IPS DF 4.7 (cell line): ENCODE results near the gene IGSF23.

ENCODE experiments used
- DNase-seq: peaks from one replicate; pipeline ENCODE4 v3.0.0-alpha.2; 2013; ENCODE audit warnings: low spot score; ENCODE audit errors: extremely low read depth

IGSF23 gene

GRCh38 chr19:44640518-44640917 lies 27.2 kb downstream of the IGSF23 start:
- DNase-seq: no peak

- DNase-seq: no peak
Measured at GRCh38 chr19:44641501-44642265, 28.3 kb downstream of the IGSF23 start.

GRCh38 chr19:44642377-44642776 lies 29.0 kb downstream of the IGSF23 start:
- DNase-seq: no peak

- DNase-seq: no peak
Measured at GRCh38 chr19:44643605-44644401, 30.4 kb downstream of the IGSF23 start, which contains the start of gene PVR. Gene PVR, plus strand, starts transcription at chr19:44643910. Its CDS starts 187 bp downstream, at chr19:44644097.

- DNase-seq: no peak
Measured at GRCh38 chr19:44644402-44645016, 31.1 kb downstream of the IGSF23 start.

- DNase-seq: no peak
Measured at GRCh38 chr19:44645407-44646048, 32.2 kb downstream of the IGSF23 start.

- no peak for DNase-seq
Measured at GRCh38 chr19:44646049-44646416, 32.7 kb downstream of the IGSF23 start.

GRCh38 chr19:44647144-44647543 lies 33.8 kb downstream of the IGSF23 start:
- no peak for DNase-seq

GRCh38 chr19:44648631-44649251 lies 35.4 kb downstream of the IGSF23 start:
- no peak for DNase-seq

- no peak for DNase-seq
Measured at GRCh38 chr19:44649578-44650145, 36.3 kb downstream of the IGSF23 start.

GRCh38 chr19:44653343-44653742 lies 40.0 kb downstream of the IGSF23 start:
- no peak for DNase-seq

- DNase-seq: no peak
Measured at GRCh38 chr19:44653977-44654774, 40.8 kb downstream of the IGSF23 start.

GRCh38 chr19:44657211-44657921 lies 44.0 kb downstream of the IGSF23 start:
- no peak for DNase-seq

GRCh38 chr19:44658069-44658733 lies 44.8 kb downstream of the IGSF23 start:
- no peak for DNase-seq

GRCh38 chr19:44660081-44660480 lies 46.7 kb downstream of the IGSF23 start:
- no peak for DNase-seq

GRCh38 chr19:44661205-44661604 lies 47.8 kb downstream of the IGSF23 start:
- DNase-seq: no peak

GRCh38 chr19:44661904-44662303 lies 48.5 kb downstream of the IGSF23 start:
- DNase-seq: no peak

- no peak for DNase-seq
Measured at GRCh38 chr19:44662691-44663385, 49.5 kb downstream of the IGSF23 start.
